CD4-positive, alpha-beta T cell treated with Interleukin-15 for 1 hour (primary cell): ENCODE measurements around the gene GRIA3.
"Not testable (repeated sequence)": the region's sequence is repeated elsewhere in the genome, so short reads cannot be mapped to it uniquely, and the experiment has no call there.

Experiments used
- DNase-seq: peaks from one replicate; pipeline ENCODE4 v3.0.0-alpha.2; 2020

The GRIA3 gene

GRCh38 chrX:123277821-123278220 is 93.7 kb downstream of the GRIA3 start:
- DNase-seq = no peak

GRCh38 chrX:123282241-123282640 is 98.2 kb downstream of the GRIA3 start:
- DNase-seq = no peak

GRCh38 chrX:123283407-123283806 is 99.3 kb downstream of the GRIA3 start:
- DNase-seq = not testable (repeated sequence)

DNA sequence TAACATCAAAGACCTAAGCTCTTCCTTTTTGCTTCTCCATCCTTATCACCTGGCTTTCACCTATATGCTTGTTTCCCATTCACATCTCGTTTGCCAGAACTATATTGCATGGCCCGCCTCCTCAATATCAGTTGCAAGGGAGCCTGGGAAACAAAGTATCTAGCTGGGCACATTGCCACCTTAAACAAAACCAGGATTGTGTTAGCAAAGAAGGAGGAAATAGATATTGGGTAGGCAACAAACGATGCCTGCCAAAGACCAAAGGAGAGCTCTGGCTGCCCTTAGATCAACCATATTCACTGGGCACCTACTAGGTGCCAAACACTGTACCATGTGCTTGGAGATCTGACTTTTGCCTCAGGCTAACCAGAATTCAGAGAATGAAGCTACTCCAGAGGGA is 107.5 kb downstream of the GRIA3 start:
- DNase-seq = no peak

GRCh38 chrX:123298026-123298425 is 113.9 kb downstream of the GRIA3 start:
- no peak for DNase-seq

- DNase-seq = no peak
These were observed 119.4 kb downstream of the GRIA3 start for GRCh38 chrX:123303429-123303828.

- no peak for DNase-seq
These were observed 124.6 kb downstream of the GRIA3 start for GRCh38 chrX:123308658-123309057.

- DNase-seq = no peak
These were observed 126.0 kb downstream of the GRIA3 start for GRCh38 chrX:123310112-123310511.

DNA sequence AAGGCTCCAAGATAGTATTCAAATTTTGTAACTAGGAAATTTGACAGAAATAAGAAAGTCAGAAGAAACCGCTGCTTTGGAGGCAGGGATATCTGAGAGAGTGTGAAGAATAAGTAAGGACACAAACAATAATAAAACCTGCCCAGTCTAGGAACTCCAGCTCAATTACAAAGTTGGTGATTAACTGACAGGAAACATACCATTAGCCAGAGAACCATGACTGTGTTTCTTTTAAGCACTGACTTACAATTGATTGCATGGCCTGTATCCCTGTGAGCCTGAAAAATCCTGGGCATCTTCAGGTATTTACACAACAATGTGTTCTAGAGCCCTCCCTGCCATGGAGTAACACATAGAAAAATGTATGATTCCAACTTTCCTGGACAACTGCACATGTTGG is 127.4 kb downstream of the GRIA3 start:
- DNase-seq = no peak

- no peak for DNase-seq
These were observed 129.4 kb downstream of the GRIA3 start for GRCh38 chrX:123313486-123313885.

GRCh38 chrX:123320622-123321021 is 136.5 kb downstream of the GRIA3 start:
- no peak for DNase-seq

DNA sequence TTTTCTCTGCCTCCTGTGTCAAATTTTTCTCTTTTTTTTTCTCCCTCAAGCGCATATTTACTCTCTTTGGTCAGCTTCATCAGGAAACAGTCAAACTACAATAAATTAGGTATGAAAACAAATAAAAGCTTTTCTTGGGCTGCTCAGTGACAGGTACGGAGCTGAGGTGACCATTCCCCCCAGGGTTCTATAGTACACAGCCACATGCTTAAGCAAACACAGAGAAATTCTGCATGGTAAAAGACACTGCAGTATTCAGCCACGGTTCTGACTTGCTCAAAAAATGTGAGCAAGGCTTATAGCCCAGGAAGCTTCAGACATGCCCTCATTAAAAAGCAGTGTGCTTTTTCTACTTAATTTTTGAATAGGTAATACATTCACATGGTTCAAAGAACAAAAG is 138.5 kb downstream of the GRIA3 start:
- no peak for DNase-seq

- no peak for DNase-seq
These were observed 140.5 kb downstream of the GRIA3 start for GRCh38 chrX:123324625-123325024.

DNA sequence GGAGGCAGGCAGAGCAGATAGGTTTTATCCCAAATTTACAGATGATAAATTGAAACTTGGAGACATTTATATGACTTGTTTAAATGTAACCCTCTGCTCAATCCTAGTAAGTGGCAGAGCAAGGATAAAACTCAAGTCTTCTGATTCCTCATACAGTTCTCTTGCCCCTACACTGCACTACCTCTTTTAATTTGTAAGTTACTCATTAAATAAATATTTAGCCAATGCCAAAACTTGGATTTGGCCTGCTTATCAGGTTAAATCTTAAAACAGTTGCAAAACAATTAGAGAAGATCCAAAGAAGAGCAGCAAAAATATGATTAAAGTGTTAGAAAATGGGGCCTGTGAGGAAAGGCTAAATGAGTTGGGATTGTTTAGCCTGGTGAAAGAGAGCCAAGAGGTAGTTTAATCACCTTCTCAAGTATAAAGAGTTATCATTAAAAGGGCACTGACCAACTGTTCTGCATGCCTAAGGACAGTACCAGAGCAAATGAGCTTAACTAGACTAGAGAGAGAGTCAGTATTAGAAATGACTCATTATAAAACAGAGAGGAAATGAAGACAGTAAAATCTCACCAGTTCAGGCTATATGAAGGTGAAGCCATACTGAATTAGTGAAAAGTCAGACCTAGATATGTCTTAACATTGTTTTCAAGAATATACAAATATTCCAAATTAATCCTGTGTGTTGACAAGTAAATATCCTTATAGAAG is 146.3 kb downstream of the GRIA3 start:
- DNase-seq = no peak

GRCh38 chrX:123331349-123331748 is 147.3 kb downstream of the GRIA3 start:
- DNase-seq = no peak

GRCh38 chrX:123331859-123332258 is 147.8 kb downstream of the GRIA3 start:
- no peak for DNase-seq

DNA sequence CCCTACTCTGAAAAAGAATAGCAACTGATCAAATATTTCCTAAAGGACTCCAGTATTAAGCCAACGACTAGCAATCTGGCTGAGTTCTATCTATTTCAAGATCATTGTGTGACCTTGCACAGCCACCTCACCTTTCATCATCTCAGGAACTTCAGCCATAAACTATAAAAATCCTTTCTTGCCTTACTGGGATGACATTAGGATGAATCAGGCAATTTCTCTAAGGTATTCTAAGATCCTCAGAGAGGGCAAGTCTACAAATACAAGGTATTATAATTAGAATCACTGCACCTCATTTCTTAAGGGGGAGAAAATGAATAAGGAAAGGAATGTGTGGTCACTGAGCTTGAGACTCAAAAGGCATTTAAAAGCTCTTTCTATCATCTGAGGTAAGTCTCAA is 152.6 kb downstream of the GRIA3 start:
- DNase-seq = no peak

DNA sequence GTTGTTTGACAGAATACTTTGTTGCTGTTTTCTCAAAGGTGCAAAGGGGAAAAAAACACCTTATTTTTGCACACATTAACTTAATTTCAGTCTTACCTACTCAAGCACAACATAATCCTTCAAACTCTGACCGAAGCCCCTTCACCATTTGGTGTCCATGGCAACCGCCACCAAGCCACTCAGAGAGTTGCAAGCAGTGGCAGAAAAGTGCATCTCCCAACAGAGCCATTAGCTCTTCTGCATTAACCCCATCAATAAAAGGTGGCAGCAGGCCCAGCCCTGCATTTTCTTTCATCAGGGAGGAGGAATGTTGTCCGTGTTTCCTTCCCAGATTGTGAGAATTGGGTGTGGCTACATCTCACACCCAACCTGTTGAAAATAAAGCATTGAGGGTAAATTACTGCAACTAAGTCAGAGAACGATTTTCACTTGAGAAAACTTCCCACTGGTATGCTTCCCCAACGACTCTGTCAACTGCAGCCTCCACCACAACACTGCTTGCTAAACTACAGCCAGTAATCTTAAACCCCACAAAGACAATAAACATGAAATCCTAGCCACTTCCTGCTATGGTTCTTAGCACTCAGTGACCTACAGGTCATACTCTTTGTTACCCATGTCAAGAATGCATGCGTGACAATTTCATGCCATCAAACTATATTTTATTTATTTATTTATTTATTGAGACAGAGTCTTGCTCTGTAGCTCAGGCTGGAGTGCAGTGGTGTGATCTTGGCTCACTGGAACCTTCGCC is 154.0 kb downstream of the GRIA3 start:
- DNase-seq = no peak

DNA sequence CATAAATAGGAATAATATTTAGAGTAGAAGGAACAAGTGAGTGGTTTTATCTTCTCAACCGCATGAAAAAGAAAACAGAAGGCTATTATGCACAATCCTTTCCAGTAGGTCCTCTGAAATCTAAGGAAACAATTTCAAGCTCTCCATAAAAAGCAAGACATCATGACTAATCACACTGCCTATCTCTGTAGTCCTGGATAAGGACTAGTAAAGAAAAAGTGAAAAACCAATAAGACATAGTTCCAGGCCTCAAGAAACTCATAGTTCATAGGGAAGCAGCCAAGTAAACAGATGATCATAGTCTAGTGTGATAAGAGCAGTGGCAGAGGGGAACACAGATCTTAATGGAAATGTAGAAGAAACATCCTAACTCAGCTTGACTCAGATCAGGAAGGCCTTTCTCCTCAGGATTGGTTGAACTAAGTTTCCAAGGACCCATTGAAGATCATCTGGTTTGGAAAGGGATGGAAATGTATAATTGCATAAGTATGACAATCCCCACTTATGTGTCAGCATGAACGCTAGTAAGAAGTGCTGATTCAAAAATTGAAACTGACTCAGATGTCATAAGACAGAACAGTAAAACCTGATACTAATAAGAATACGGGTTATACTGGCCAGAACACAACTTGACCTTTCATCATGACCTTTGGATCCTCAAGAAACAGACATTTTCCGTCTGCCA is 155.3 kb downstream of the GRIA3 start:
- no peak for DNase-seq

DNA sequence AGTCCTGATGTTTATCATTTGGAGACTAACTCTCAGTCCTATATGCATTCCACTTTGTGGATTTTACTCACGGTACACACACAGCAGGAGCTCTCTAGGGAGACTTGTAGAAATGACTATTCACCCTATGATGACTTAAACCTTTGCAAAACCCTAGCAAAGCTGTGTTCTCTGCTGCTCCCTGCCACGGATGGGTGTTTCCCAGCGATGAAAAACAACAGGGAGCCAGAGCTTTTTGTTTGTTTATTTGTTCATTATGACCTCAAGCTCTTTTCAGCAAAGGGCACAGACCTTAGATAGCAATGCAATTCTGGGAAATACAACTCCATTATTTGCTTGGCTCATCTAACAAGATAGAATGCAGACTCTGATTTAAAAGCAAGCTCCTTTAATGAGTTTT is 156.6 kb downstream of the GRIA3 start:
- DNase-seq = no peak

GRCh38 chrX:123348468-123348867 is 164.4 kb downstream of the GRIA3 start:
- no peak for DNase-seq

DNA sequence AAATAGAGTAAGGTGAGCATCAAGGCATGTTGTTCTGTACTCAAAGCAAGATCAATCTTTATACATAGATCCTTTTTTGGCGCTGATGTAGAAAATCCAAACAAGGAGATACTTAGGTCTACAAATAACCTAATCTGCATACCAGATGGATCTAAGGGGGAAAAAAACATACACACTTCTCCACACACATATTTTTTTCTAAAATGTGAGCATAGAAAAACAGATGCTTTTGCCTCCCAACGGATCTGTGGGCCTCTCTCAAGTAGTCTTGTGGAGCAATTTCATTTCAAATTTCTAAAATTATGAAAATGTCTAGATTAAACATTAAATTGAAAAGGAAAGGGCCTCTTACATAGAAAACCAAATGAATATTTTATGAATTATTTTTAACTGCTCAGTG is 166.1 kb downstream of the GRIA3 start:
- DNase-seq = no peak

DNA sequence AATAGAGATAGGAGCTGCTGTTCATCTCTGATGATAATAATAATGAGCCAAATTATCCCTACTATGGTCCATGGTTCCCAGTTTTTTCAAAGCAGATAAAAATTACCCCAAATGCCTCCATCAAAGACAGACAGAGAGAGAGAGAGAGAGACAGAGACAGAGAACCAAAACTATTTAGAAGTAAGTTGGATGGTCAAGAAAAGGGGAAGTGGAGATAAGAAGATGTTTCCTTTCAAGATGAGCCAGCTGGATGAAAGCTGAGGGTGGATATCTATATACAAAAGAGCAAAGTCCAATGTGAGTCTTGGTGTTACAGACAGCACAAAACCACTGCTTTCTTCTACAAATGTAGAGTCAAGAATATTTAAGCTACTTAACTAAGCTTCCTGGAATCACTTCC is 173.9 kb downstream of the GRIA3 start:
- DNase-seq = no peak

DNA sequence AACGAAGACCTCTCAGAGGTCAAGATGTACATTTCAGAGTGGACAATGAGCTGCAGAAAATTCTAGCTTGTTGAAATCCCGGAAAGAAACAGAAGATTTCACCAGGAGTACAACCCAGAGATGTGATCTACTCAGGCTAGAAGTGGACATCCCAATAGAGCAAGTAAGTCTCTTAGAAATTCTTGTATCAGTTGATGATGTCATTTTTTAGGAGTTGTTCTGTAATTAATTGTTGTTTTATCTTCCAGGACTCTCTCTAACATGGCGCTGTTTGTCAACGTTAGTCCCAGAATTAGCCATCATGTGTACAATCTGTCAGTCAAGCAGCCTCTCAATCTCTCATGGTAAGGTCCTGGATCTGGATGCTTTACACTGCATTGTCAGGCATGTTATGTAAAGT is 174.4 kb downstream of the GRIA3 start:
- DNase-seq = no peak
